K562 (cell line): ENCODE results near the gene WFIKKN1.

Experiments
- GABPA ChIP-seq: fragments of 200-800 bp; sonication (Bioruptor generic); conservative IDR thresholded peaks from 2 replicates; pipeline ENCODE4 v1.6.1; 2016; ENCODE audit warnings: low read depth, missing genetic modification characterization, missing compliant biosample characterization
- RFX5 ChIP-seq: IDR thresholded peaks from 2 replicates; pipeline ENCODE4 v1.6.1; 2011; ENCODE audit warnings: low read depth, mild to moderate bottlenecking, improper control_type of control experiment, low read length
- SMAD3 ChIP-seq: fragments of 450-650 bp; formaldehyde crosslinking; conservative IDR thresholded peaks from 2 replicates; pipeline ENCODE4 v1.4.0; 2020; ENCODE audit warnings: mild to moderate bottlenecking
- ZNF224 ChIP-seq: sonication (generic); formaldehyde crosslinking; IDR thresholded peaks from 2 replicates; pipeline ENCODE4 v1.8.0; 2022; ENCODE audit warnings: mild to moderate bottlenecking, missing genetic modification reagents
- ZNF239 ChIP-seq: fragments of 250-450 bp; sonication (Bioruptor Pico); IDR thresholded peaks from 2 replicates; pipeline ENCODE4 v1.4.0; 2020; ENCODE audit warnings: mild to moderate bottlenecking
- ZNF445 ChIP-seq: fragments of 250-450 bp; sonication (Bioruptor Pico); IDR thresholded peaks from 2 replicates; pipeline ENCODE4 v1.4.0; 2020; ENCODE audit warnings: low read depth, mild to moderate bottlenecking, moderate library complexity
- TF ChIP-seq, protein P1 (sequence below), 3 experiments: IDR thresholded peaks in 2 of 3; conservative IDR thresholded peaks in 1 of 3; 2 replicates each; pipeline ENCODE4 v1.5.1; 2011 to 2012; ENCODE audit warnings: low read length in 3 of 3, mild to moderate bottlenecking in 3 of 3, control low read depth in 2 of 3, improper control_type of control experiment in 1 of 3, inconsistent platforms in 1 of 3, low read depth in 1 of 3, mixed read lengths in 1 of 3, moderate library complexity in 1 of 3; ENCODE audit not compliant: insufficient read depth in 2 of 3

DNA sequence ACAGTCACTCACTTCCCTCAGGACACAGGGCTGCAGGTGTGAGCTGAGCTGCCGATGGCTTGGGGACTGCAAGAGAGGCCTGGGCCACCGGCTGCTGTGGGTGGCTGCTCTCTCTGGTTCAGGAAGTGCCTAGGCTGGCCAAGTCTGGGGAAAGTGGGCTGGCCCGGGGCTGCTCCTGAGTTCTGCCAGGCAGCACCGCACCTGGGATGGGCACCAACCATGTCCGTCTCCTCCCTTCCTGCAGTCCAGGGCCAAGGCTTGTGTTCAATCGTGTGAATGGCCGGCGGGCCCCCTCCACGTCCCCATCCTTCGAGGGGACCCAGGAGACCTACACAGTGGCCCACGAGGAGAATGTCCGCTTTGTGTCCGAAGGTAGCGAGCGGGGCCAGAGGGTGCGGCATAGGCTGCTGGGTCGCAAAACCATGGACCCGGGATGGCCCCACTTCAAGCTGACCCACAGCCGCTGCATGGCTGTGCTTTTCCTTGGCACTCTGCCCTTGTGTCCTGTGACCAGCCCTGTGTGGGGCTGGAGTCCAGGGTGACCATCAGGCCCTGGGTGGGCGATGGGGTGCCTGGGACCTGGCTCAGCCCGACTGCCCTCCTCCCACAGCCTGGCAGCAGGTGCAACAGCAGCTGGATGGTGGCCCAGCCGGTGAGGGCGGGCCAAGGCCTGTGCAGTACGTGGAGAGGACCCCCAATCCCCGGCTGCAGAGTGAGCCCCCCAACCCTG lies 16.6 kb downstream of the WFIKKN1 start:
- no peak for TF ChIP-seq ZNF445 (CRISPR knock-in tag)
- TF ChIP-seq GABPA = no peak
- no peak for TF ChIP-seq RFX5
- TF ChIP-seq ZNF239 (CRISPR knock-in tag) = no peak
- TF ChIP-seq ZNF224 (CRISPR knock-in tag) = no peak
- TF ChIP-seq, protein P1, sequence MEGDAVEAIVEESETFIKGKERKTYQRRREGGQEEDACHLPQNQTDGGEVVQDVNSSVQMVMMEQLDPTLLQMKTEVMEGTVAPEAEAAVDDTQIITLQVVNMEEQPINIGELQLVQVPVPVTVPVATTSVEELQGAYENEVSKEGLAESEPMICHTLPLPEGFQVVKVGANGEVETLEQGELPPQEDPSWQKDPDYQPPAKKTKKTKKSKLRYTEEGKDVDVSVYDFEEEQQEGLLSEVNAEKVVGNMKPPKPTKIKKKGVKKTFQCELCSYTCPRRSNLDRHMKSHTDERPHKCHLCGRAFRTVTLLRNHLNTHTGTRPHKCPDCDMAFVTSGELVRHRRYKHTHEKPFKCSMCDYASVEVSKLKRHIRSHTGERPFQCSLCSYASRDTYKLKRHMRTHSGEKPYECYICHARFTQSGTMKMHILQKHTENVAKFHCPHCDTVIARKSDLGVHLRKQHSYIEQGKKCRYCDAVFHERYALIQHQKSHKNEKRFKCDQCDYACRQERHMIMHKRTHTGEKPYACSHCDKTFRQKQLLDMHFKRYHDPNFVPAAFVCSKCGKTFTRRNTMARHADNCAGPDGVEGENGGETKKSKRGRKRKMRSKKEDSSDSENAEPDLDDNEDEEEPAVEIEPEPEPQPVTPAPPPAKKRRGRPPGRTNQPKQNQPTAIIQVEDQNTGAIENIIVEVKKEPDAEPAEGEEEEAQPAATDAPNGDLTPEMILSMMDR (IDR thresholded peaks at IDR 0.05 in 2 of 3, conservative IDR thresholded peaks at IDR 0.05 in 1 of 3; ENCODE audit: insufficient read depth in 2 of 3, low read depth in 1 of 3, low read length in 3 of 3) = no peak
- no peak for TF ChIP-seq SMAD3
